Measurements from ENCODE around the gene ITGA3.

GRCh38 chr17:50134206-50135110, 78.5 kb downstream of the ITGA3 start:
- TF ChIP-seq CTCF (IDR thresholded peaks at IDR 0.05): peak in 1 of 3 experiments; percentile 4
- TF ChIP-seq POLR2A (IDR thresholded peaks at IDR 0.05): no peak

All from testis (tissue), 2 donors.